HL-60 (cell line): ENCODE data around the gene DESI1.
"Not testable (repeated sequence)": the region's sequence is repeated elsewhere in the genome, so short reads cannot be mapped to it uniquely, and the experiment has no call there.

Experiments used
- DNase-seq, 2 experiments: peaks; one replicate each; pipeline ENCODE4 v3.0.0-alpha.2; 2010 to 2020; ENCODE audit warnings: low read depth in 1 of 2, low spot score in 1 of 2
- H3K27ac ChIP-seq: fragments of 250-450 bp; sonication (Bioruptor Pico); replicated peaks from 2 replicates; pipeline ENCODE4 v1.5.1; 2020; ENCODE audit warnings: mild to moderate bottlenecking, moderate library complexity
- H3K27me3 ChIP-seq: fragments of 250-450 bp; sonication (Bioruptor Pico); 2 replicates; pipeline ENCODE4 v1.5.1; 2021; ENCODE audit warnings: mild to moderate bottlenecking, moderate library complexity; ENCODE audit not compliant: insufficient read depth, poor library complexity, severe bottlenecking
- H3K4me3 ChIP-seq: replicated peaks from 2 replicates; pipeline ENCODE4 v1.5.1; 2011; ENCODE audit warnings: mild to moderate bottlenecking, control low read depth, low read length; ENCODE audit not compliant: insufficient read depth
- CTCF ChIP-seq: IDR thresholded peaks from one replicate; pipeline ENCODE4 v1.5.1; 2011; ENCODE audit warnings: low read length, control low read depth, inconsistent platforms; ENCODE audit not compliant: insufficient read depth
- GABPA ChIP-seq: IDR thresholded peaks from 2 replicates; pipeline ENCODE4 v1.6.1; 2012; ENCODE audit warnings: low read depth
- POLR2AphosphoS5 ChIP-seq: IDR thresholded peaks from 2 replicates; pipeline ENCODE4 v1.6.1; 2012; ENCODE audit warnings: low read depth
- REST ChIP-seq: IDR thresholded peaks from 2 replicates; pipeline ENCODE4 v1.6.1; 2012; ENCODE audit warnings: low read depth; ENCODE audit not compliant: insufficient replicate concordance
- SPI1 ChIP-seq: IDR thresholded peaks from 2 replicates; pipeline ENCODE4 v1.6.1; 2012; ENCODE audit warnings: low read depth, mild to moderate bottlenecking, borderline replicate concordance

DESI1 gene

GRCh38 chr22:41561788-41562187 lies 59.1 kb downstream of the DESI1 start:
- no peak for TF ChIP-seq POLR2AphosphoS5
- no peak for TF ChIP-seq CTCF
- TF ChIP-seq GABPA, result no peak
- TF ChIP-seq REST, result no peak
- no peak for TF ChIP-seq SPI1
- H3K27ac ChIP-seq, result no peak overlapping the region
- no peak for DNase-seq
- peaks cover 12% of the 10 kb centered on the region for H3K27me3 ChIP-seq
- H3K4me3 ChIP-seq, result no peak overlapping the region

- no peak overlapping the region for H3K27ac ChIP-seq
- no peak overlapping the region for H3K4me3 ChIP-seq
- TF ChIP-seq GABPA (no peak), POLR2AphosphoS5 (no peak), SPI1 (no peak), CTCF (no peak), REST (no peak)
- DNase-seq, result no peak
- peaks cover 12% of the 10 kb centered on the region for H3K27me3 ChIP-seq
These were observed 59.5 kb downstream of the DESI1 start for GRCh38 chr22:41561335-41561734.

GRCh38 chr22:41560095-41560471 lies 60.8 kb downstream of the DESI1 start:
- peaks cover 12% of the 10 kb centered on the region for H3K27me3 ChIP-seq
- H3K27ac ChIP-seq, result no peak overlapping the region
- TF ChIP-seq SPI1 (no peak), REST (no peak), POLR2AphosphoS5 (no peak), CTCF (no peak), GABPA (no peak)
- DNase-seq, result no peak
- H3K4me3 ChIP-seq, result no peak overlapping the region

GRCh38 chr22:41558241-41558630 lies 62.6 kb downstream of the DESI1 start:
- not testable (repeated sequence) for H3K4me3 ChIP-seq, H3K27ac ChIP-seq, DNase-seq
- H3K27me3 ChIP-seq, result peaks cover 12% of the 10 kb centered on the region
